Tibial nerve (tissue), 4 donors: ENCODE results near the gene DBNDD2. TPM values are rescaled to one million over a fixed set of nuclear protein-coding genes. Genes with fewer than 3 reads are reported as not detected.

Source experiments
- DNase-seq, 2 donors: peaks; one replicate each; pipeline ENCODE4 v3.0.0-alpha.2; 2019; ENCODE audit warnings: low spot score in 2 of 2
- H3K27ac ChIP-seq, 4 donors: fragments of 200-600 bp; sonication (generic) in 3 of 4; one replicate each; pipeline ENCODE4 v1.5.1; 2017 to 2019; ENCODE audit warnings: mild to moderate bottlenecking in 1 of 4
- H3K27me3 ChIP-seq, 2 donors: fragments of 200-600 bp; sonication (generic) in 1 of 2; one replicate each; pipeline versions ENCODE4 v1.5.1 to v1.6.0; 2017 to 2019
- H3K36me3 ChIP-seq, 3 donors: fragments of 200-600 bp; sonication (generic); one replicate each; pipeline ENCODE4 v1.5.1; 2018 to 2019
- H3K4me1 ChIP-seq, 4 donors: fragments of 200-600 bp; sonication (generic) in 3 of 4; one replicate each; pipeline ENCODE4 v1.5.1; 2017 to 2019
- H3K4me3 ChIP-seq, 4 donors: fragments of 200-600 bp; sonication (generic) in 3 of 4; one replicate each; pipeline ENCODE4 v1.5.1; 2017 to 2019; ENCODE audit warnings: mild to moderate bottlenecking in 1 of 4, moderate library complexity in 1 of 4
- H3K9me3 ChIP-seq, 4 donors: fragments of 200-600 bp; sonication (generic) in 3 of 4; one replicate each; pipeline ENCODE4 v1.5.1; 2017 to 2019
- CTCF ChIP-seq, 5 experiments: fragments of 200-600 bp in 3 of 5; fragments of 450-650 bp in 2 of 5; sonication (generic) in 3 of 5; IDR thresholded peaks; one replicate each; pipeline ENCODE4 v1.5.1; 2016 to 2019; ENCODE audit warnings: antibody characterized with exemption in 5 of 5, mild to moderate bottlenecking in 3 of 5, moderate library complexity in 2 of 5
- EP300 ChIP-seq, 2 donors: sonication (generic); formaldehyde crosslinking; IDR thresholded peaks; one replicate each; pipeline ENCODE4 v1.6.1; 2017; ENCODE audit warnings: antibody characterized with exemption in 2 of 2, mild to moderate bottlenecking in 1 of 2
- POLR2A ChIP-seq, 2 donors: fragments of 450-650 bp; IDR thresholded peaks; one replicate each; pipeline ENCODE4 v1.6.1; 2017; ENCODE audit warnings: antibody characterized with exemption in 2 of 2, mild to moderate bottlenecking in 2 of 2, moderate library complexity in 2 of 2
- WGBS, 2 donors: methylation state at CpG; one replicate each; pipeline ENCODE4 v1.1.5; 2018; 5-methylcytosine and 5-hydroxymethylcytosine counted together
- total RNA-seq, 4 donors: library from RNA; depleted of rRNA; stranded (reverse); fragments of >200 nt; gene quantifications; one replicate each; pipeline ENCODE4 v1.1.0, GENCODE V29; 2016

DBNDD2 gene
- total RNA-seq, 4 donors from 2014 or later, result 36.3 to 63.3 (median 51.1) TPM

- H3K4me3 ChIP-seq, result no peak overlapping the region
- H3K9me3 ChIP-seq, result peaks cover 0 to 8% (median 0%) of the 10 kb centered on the region in 4 donors
- WGBS, 2 donors, result 64 to 70% methylated on average over 1 of the region's 1 CpG
- H3K4me1 ChIP-seq, result peaks cover 0 to 27% (median 12%) of the 10 kb centered on the region in 4 donors
- H3K27ac ChIP-seq, result no peak overlapping the region
- TF ChIP-seq EP300 (IDR thresholded peaks at IDR 0.05) (no peak), POLR2A (IDR thresholded peaks at IDR 0.05) (no peak), CTCF (IDR thresholded peaks at IDR 0.05) (no peak)
- no peak for DNase-seq
- H3K27me3 ChIP-seq, result no peaks in the 10 kb centered on the region
- H3K36me3 ChIP-seq, result peaks cover 0 to 9% (median 0%) of the 10 kb centered on the region in 3 donors
These were observed 3.7 kb upstream of the DBNDD2 start for GRCh38 chr20:45404438-45404837.

DNA sequence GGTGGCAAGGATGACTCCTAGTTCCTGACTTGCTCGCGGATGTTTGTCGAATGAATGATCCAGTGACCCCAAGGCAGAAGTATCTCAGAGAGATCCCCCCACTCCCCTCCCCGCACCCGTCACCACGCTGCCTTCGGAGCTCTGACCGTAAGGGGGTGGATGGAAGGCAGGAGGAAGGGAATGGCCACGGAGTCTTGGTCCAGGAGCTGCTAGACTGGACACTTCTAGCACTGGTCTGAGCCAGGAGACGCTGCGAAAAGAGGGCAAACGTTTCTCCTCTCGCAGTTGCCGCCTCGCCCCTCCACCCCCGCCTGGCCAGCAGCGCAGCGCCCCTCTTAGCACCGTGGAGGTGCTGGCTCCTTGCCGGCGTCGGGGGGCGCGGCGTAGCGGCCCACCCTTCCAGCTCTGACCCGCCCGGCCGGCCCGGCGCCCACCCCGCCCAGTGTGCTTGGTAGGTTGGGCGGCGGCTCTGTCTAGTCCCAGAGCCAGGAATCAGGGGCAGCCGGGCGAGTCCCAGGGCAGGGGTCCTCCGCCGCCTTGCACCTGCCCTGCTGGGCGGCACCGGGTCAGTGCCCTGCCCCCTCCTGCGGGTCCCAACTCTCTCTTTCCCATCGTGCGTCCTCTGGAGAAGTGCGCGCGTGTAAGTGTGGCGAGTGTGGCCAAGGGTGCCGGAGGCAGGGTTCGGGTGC is 2.4 kb upstream of the DBNDD2 start:
- WGBS, 2 donors, result 2% methylated on average over 10 to 29 of the region's 49 CpGs
- no peak for TF ChIP-seq EP300 (IDR thresholded peaks at IDR 0.05)
- no peak for TF ChIP-seq CTCF (IDR thresholded peaks at IDR 0.05)
- TF ChIP-seq POLR2A (IDR thresholded peaks at IDR 0.05), result no peak
- H3K4me3 ChIP-seq, result peak overlapping the region; percentile 77 to 98 (median 94)
- H3K9me3 ChIP-seq, result peaks cover 0 to 3% (median 0%) of the 10 kb centered on the region in 4 donors
- peaks cover 0 to 32% (median 12%) of the 10 kb centered on the region in 4 donors for H3K4me1 ChIP-seq
- H3K27me3 ChIP-seq, result no peaks in the 10 kb centered on the region
- DNase-seq, result no peak
- H3K27ac ChIP-seq, result peak overlapping the region; percentile 91 to 97 (median 94)
- peaks cover 0 to 21% (median 0%) of the 10 kb centered on the region in 3 donors for H3K36me3 ChIP-seq

GRCh38 chr20:45406260-45407066 is 1.6 kb upstream of the DBNDD2 start:
- peak; percentile 41 to 54 for DNase-seq
- Histone ChIP-seq H3K27me3 (no peaks in the 10 kb centered on the region), H3K4me3 (peak overlapping the region; percentile 77 to 98 (median 94)), H3K27ac (peak overlapping the region; percentile 91 to 97 (median 94)), H3K4me1 (peaks cover 0 to 32% (median 12%) of the 10 kb centered on the region in 4 donors), H3K9me3 (no peaks in the 10 kb centered on the region), H3K36me3 (peaks cover 0 to 29% (median 0%) of the 10 kb centered on the region in 3 donors)
- TF ChIP-seq EP300 (IDR thresholded peaks at IDR 0.05) (peak in 1 of 2 donors; percentile 21), CTCF (IDR thresholded peaks at IDR 0.05) (peak in 1 of 5 experiments; percentile 28), POLR2A (IDR thresholded peaks at IDR 0.05) (peak in 1 of 2 donors; percentile 36)
- WGBS, 2 donors, result 0% methylated on average over 38 to 73 of the region's 87 CpGs

DNA sequence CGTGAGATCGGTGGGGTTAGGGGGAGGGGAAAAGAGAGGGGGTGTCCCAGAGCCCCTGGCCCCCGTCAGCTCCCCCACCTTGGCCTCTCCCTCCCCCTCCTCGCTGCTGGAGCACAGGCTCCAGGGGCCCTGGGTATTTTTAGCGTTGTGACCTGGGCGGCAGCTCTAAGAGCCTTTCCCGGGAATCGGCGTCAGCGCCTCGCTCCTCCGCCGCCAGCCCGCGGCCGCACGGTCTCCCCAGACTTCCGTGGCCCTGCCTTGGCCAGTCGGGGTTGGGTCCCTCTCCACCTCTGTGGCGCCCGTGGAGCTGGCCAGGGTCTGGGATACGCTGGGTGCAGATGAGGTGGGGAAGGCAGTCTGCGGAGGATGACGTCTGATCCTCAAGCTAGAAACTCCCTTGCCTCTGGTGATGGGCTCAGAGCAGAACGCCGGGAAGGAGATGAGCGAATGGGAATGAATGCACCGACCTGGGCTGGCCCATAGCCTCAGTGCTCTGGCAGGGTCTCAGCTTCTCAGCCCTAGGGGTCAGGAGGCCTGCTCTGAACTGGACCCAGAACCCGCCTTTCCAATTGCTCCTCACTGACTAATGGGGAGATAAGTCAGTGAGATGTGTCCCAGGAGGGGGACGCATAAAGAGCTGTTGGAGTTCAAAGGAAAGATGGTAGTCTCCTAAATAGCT is 883 bp upstream of the DBNDD2 start:
- H3K4me3 ChIP-seq, result peak overlapping the region; percentile 77 to 98 (median 94)
- TF ChIP-seq EP300 (IDR thresholded peaks at IDR 0.05) (no peak), POLR2A (IDR thresholded peaks at IDR 0.05) (peak in 1 of 2 donors; percentile 45)
- no peaks in the 10 kb centered on the region for H3K9me3 ChIP-seq
- no peaks in the 10 kb centered on the region for H3K27me3 ChIP-seq
- peak overlapping the region; percentile 91 to 97 (median 94) for H3K27ac ChIP-seq
- peak in 1 of 2 donors; percentile 26 for DNase-seq
- peaks cover 0 to 32% (median 12%) of the 10 kb centered on the region in 4 donors for H3K4me1 ChIP-seq
- WGBS, 2 donors, result 12 to 18% methylated on average over 15 to 20 of the region's 30 CpGs
- peaks cover 0 to 35% (median 0%) of the 10 kb centered on the region in 3 donors for H3K36me3 ChIP-seq

- peaks cover 0 to 32% (median 12%) of the 10 kb centered on the region in 4 donors for H3K4me1 ChIP-seq
- peak overlapping the region in 3 of 4 donors; percentile 94 to 97 (median 95) for H3K27ac ChIP-seq
- H3K36me3 ChIP-seq, result peaks cover 0 to 37% (median 0%) of the 10 kb centered on the region in 3 donors
- DNase-seq, result no peak
- H3K4me3 ChIP-seq, result peak overlapping the region in 1 of 4 donors; percentile 92
- TF ChIP-seq POLR2A (IDR thresholded peaks at IDR 0.05), result no peak
- no peak for TF ChIP-seq EP300 (IDR thresholded peaks at IDR 0.05)
- TF ChIP-seq CTCF (IDR thresholded peaks at IDR 0.05), result no peak
- H3K9me3 ChIP-seq, result no peaks in the 10 kb centered on the region
- H3K27me3 ChIP-seq, result no peaks in the 10 kb centered on the region
- WGBS, 2 donors, result 62 to 63% methylated on average over 7 of the region's 7 CpGs
These were observed 641 bp downstream of the DBNDD2 start for GRCh38 chr20:45408646-45409213.
